SK-N-DZ (cell line): ENCODE measurements around the gene C1orf159.

Source experiments
- DNase-seq: peaks from one replicate; pipeline ENCODE4 v3.0.0-alpha.2; 2015; ENCODE audit warnings: low spot score

Gene C1orf159

GRCh38 chr1:1092894-1093609 is 22.8 kb downstream of the C1orf159 start:
- no peak for DNase-seq

- no peak for DNase-seq
Observed at GRCh38 chr1:1092149-1092855, 23.6 kb downstream of the C1orf159 start.

DNA sequence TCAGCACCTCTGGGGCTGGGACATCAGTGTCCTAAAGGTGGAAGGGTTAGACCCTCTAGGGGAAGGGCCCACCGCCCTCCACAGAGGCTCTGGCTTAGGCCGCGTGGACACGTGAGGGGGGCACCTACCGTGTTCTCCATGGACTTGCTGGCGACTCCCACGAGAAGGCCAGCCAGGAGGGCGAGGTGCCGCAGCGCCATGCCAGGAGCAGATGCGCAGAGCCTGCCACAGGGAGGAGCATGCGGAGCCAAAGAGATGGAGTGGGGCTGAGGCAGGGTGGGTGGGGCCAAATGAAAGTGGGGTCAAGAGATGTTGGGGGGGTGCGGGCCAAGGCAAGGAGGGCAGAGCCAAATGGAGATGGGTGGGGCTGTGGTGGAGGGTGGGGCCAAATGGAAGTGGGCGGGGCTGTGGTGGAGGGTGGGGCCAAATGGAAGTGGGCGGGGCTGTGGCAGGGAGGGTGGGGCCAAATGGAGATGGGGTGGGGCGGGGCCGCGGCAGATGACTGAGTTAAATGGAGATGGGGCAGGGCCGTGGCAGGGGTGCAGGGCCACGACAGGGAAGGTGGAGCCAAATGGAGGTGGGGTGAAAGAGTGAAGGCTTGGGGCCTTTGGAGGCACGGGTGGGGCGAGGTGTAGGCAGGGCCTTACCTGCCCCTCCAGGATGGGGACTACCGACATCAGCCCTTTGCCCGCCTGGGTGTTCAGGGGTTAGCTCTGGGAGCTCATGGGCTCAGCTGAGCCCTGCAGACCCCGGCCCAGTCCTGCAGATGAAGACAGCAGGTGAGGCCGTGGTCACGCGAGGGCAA is 24.3 kb downstream of the C1orf159 start:
- no peak for DNase-seq

GRCh38 chr1:1090424-1091343 is 25.2 kb downstream of the C1orf159 start:
- DNase-seq = no peak

DNA sequence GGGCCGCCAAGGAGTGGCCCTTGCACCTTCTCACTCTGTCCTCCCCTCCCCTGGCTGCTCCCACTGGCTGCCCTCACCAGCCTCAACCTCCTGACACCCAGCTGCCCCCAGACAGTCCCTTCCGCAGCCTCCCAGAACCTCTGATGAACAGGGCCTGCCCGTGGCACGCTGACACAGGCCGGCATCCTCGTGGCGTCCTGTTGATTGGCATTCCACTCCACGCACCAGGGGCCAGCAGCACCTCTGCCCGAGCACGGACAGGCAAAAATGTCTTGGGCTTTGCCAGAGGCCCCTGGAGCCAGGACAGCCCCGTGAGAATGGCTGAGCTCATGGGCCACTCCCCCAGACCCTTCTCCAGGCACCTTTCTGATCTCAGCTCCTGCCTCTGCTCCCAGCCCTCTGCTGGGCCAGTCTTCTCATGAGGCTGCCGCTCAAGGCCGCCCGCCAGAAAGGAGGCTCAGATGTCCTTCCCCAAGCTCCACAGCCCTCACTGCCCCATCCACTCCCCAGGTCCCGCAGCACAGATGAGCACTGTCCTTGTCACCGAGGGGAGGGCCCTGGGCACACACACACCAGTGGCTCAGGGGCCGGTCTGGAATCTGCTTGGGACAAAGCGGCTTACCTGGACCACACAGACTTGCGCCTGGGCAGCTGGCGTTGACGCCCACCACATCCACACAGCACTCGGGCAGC is 26.0 kb downstream of the C1orf159 start:
- no peak for DNase-seq

GRCh38 chr1:1088801-1089680 is 26.8 kb downstream of the C1orf159 start:
- DNase-seq = no peak

- DNase-seq = no peak
Observed at GRCh38 chr1:1088029-1088800, 27.7 kb downstream of the C1orf159 start.

GRCh38 chr1:1087351-1088028 is 28.4 kb downstream of the C1orf159 start:
- DNase-seq = no peak

DNA sequence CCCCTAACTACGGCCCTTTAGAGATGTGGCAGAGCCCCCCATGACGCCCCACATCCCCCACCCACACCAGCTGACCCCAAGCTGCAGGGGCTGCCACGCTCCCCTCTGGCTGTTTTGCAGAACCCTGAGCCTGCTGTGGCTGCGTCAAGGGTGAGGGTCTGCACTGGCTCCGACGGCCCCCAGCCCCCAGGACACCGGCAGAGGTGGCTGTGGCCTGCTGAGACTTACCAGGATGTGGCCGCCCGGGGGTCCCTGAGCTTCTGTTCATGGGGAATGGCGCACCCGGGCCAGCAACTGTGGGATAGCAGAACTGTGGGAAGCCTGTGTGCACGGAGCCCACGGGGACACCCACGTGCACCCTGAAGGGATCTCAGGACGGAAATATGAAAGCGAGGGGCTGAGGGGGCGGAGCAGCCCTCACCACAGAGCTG is 29.0 kb downstream of the C1orf159 start:
- DNase-seq = no peak

GRCh38 chr1:1085911-1086841 is 29.7 kb downstream of the C1orf159 start:
- no peak for DNase-seq

GRCh38 chr1:1085171-1085841 is 30.6 kb downstream of the C1orf159 start:
- no peak for DNase-seq

DNA sequence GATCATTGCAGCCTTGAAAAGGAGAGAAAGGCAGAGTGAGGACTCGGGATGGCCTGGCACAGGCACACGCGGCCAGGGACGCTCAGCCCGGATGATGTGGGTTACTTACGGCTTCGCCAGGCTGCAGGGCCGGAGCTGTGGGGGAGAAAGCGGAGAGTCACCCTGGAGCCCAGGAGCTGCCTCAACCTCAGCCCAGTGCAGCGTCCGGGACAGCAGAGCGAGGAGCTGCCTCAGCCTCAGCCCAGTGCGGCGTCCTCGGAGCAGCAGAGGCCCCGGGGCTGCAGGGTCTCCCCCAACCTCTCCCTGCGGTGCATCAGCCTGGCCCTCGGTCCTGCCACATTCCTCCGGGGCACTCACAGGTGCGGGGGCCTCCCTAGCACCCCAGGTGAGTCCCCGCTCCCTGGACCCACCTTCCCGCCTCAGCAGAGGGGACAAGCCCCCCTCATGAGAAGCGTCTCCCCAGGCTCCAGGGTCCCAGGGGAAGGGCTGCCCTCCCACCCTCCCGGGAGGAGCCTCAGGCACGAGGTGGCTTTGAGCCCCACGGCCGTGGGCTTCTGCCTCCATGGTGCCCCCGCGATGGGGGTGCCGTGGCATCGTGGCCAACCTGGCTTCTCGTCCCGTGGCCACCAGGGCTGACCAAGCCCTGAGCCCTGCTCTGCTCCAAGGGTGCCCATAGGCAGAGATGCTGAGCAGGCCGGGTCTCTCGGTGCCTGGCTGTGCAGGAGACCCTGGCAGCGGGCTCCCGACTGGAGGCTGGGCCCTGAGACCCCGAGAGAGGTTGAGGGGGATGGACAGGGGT is 31.3 kb downstream of the C1orf159 start:
- no peak for DNase-seq

- no peak for DNase-seq
Observed at GRCh38 chr1:1083416-1084371, 32.2 kb downstream of the C1orf159 start.

GRCh38 chr1:1082776-1083415 is 33.0 kb downstream of the C1orf159 start:
- no peak for DNase-seq
